Measurements from ENCODE around the gene ZFR2.

ZFR2 gene

DNA sequence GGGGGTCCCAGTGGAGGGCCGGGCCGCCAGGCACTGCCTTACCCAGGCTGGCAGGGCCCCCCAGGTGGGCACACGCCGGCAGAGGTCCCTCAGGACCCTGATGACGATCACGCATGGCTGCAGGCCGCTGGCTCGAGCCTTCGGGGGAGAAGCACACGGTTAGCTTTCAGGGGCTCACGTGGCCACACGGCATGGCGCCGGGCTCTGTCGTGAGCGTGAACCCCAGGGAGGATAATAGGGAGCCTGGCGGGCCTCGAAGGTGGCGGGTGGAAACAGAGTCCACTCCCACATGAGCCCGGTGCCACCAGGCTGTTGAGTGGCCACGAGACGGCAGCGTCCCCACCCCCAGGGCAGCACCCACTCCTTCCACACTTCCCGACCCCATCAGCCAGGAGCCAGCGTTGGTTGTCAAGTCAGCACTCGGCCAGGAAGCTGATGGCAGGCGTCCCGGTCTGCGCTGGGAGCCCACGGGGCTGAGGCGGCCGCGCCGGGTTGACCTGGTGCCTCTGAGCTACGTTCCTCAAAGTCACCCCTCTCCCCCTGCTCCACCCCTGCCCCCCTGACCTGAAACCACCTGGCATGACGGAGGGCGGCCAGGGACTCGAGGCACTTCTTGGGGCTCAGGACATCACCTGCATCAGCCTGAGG lies 58.0 kb downstream of the ZFR2 start:
- DNase-seq = no peak

GRCh38 chr19:3809881-3810707 lies 58.7 kb downstream of the ZFR2 start:
- DNase-seq = no peak

DNA sequence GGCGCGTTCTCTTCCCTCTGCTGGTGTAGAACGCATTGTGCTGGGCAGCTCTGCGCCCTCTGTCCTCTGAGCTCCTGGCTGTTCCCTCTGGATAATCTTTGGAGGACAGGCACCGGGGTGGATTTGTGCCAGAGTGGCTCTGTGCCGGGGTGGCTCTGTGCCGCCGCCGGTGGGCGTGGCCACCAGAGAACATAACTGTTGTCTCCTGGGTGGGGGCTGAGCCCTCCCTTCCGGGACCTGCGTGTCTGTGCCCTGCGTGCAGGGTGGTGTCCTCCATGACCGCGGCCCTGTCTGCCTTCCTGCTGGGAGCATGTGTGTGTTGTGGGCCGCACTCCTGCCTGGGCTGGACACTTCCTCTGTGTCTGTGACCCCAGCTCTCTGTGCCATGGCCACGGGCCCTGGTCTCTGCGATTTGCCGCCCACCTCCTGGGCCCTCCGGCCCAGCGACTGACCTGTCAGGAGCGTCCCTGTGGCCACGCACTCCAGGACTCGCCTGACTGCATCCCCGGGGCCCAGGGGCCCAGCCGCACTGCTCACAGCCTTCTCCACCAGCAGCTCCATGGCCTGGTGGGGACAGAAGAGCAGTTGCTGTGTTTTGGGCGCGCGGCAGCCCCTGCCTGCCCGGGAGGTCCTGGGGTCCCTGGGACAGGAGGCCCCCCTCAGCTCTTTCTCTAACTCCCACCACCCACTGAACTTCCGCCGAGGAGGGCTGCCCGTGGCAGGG lies 60.3 kb downstream of the ZFR2 start:
- no peak for DNase-seq

GRCh38 chr19:3807574-3808354 lies 61.1 kb downstream of the ZFR2 start:
- DNase-seq = no peak

- no peak for DNase-seq
These were observed 61.7 kb downstream of the ZFR2 start for GRCh38 chr19:3807131-3807480.

GRCh38 chr19:3805859-3806258 lies 63.0 kb downstream of the ZFR2 start:
- no peak for DNase-seq

DNA sequence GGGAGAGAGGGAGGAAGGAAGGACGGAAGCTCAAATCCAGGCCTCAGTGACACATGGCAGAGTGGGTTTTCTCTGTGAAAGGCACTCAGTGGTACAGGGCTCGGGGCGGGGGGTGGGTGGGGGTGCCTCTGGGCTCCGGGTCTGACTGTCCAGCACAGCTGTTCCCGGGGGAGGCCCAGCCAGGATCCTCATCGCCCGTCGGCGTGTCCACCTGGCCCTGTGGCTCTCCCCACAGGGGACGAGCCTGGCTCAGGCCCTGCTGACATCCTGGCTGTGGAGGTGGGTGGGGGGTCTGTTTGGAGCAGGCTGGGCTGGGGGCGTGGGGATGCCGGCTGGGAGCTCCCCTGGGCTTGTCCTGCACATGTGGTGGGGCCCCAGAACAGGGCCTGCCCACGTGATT lies 64.4 kb downstream of the ZFR2 start:
- DNase-seq = no peak

DNA sequence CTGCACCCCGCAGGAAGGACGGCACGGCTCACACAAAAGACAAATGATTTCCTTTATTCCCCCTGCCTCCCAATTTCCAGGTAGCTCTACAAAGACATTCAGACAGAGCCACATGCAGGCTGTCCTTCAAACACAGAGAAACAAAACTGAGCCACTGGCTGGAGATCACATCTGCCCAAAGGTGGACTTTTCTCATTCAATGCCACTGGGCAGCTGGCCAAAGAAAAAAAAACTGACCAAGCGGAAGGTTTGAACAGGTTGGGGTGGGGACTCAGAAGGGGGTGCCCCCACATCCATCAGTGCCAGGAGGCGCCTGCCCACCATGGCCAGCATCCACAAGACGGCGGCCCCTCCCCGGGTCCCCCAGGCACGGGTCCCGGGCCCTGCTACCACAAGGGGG lies 64.9 kb downstream of the ZFR2 start:
- no peak for DNase-seq

DNA sequence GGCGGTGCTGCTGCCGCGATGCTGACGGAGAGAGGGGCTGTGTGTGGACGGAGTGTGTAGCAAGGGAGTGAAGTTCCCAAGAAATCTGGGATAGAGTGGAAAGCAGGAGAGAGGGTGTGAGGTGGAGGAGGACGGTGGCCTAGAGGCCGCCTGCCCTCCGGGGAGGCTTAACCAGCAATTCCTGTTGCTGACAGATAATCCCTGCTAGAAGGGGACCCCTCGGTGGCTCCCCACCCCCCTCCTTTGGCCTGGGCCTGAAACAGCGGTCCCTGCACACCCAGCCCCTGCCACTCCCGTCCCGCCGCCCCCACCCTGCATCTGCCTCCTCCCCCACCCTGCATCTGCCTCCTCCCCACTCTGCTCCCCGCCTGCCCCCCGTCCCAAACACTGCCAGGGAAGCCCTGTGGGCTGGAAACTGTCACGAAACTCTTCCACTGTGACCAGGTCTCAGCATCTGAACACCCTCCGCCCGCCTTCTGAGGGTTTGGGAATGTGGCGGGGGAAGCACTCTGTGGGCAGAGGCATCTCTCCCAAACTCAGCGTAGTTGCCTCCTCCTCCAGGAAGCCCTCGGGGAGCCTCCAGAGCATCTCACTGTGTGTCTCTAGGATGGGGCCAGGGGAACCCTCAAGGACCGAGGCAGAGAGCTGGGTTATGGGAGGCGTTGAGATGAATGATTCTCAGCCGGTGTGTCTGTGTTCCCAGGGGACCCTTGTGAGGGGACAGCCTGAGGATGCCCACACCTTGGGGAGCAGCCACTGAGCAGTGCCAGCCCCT lies 65.5 kb downstream of the ZFR2 start:
- DNase-seq = no peak

DNA sequence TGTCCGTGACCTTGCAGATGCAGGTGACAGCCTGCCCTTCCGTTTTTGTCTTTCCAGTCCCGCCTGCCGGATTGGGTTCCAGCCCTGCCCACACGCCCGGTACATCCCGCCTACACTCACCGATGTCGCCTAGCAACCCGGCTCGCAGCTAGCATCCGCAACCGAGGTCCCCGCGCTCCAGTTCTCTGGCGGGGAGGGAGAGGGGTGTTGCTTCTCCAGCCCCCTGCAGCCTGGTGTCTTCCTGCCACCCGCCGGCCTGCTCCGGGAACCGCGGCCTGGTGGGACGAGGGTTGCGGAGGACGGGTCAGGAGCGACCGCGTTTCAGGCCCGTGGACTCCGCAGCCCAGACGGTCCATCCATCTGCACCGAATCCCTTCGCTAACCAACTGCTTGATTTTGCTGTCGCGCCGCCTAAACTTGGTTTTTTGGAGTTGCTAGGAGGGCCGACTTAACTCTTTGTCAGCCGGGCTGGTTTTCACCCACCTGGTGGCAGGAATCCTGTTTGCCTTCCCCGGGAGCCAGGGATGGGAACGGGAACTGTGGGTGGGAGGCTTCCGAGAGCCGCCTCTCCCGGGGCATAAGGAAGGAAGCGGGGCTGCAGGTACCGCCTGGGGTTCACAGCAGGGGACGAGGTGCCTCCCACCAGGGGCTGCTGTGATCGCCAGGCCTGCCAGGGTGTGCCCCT lies 67.3 kb downstream of the ZFR2 start:
- DNase-seq = no peak

DNA sequence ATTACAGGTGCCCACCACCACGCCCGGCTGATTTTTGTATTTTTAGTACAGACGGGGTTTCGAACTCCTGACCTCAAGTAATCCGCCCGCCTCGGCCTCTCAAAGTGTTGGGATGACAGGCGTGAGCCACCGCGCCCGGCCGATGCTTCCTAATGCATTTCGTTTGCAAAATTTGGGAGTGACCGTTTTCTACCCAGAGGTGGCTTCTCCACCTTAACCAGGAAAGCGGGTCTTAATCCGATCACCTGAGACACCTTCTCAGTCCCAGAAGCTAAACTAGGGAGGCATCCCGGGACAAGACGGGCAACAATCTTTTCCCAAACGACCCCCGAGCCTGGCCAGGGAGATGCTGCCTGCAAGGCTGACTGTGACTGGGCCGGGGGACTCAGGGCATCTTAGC lies 67.8 kb downstream of the ZFR2 start:
- no peak for DNase-seq

- peak; percentile 52 for DNase-seq
These were observed 70.7 kb downstream of the ZFR2 start for GRCh38 chr19:3798137-3798536.

- DNase-seq = no peak
These were observed 72.5 kb downstream of the ZFR2 start for GRCh38 chr19:3796358-3796757.

DNA sequence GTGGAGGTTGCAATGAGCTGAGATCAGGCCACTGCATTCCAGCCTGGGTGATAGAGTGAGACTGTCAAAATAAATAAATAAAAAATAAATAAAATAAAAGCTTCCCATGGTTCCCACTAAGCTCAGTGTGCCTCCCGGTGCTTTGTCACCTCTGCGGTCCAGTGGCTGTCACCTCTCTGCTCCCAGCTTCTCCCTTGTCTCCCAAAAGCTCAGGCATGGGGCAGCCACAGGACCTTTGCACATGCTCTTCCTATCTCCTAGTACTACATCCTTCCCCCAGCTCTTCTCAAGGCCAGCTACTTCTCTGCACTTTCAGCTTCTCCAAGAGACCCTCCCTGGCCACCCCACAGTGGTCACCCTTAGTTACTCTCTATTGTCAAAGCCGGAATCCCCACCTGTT lies 75.0 kb downstream of the ZFR2 start:
- DNase-seq = no peak

DNA sequence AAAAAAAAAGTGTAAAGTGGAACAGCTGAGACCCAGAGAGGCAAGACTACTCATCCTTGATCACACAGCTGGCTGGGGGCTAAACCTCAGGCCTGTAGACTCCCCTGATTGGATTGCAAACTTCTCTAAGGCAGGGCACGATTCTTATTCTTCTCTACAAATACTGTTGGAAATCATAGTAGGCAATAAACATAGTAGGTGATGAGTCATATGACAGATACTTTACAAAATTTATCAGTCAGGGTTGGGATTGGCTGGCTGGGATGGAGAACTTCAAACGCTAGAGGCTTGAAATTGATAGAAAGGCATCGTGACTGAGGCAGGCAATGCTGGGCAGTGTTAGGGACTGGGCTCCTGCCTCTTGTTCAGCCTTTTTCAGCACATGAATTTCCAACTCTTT lies 76.7 kb downstream of the ZFR2 start:
- peak; percentile 27 for DNase-seq

DNA sequence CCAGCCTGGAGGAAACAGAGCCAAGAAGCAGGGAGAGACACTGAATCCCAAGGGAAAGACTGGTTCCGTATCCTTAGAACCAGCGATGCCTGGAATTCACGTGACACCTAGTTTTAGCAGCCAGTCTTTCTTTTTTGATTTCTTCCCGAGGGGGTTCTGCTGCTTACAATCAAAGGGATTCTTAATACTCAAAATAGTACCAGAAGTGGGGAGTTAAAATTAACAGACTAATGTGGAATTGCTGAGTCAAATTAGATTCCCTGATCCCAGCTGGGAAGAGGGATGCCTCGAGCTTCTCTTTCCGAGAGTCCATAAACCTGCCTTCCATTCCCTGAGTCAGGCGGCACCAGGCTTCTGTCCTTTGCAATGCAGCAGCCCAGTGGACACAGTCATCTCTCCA lies 77.9 kb downstream of the ZFR2 start:
- DNase-seq = no peak

- no peak for DNase-seq
These were observed 78.6 kb downstream of the ZFR2 start for GRCh38 chr19:3790209-3790734.

- no peak for DNase-seq
These were observed 79.7 kb downstream of the ZFR2 start for GRCh38 chr19:3788996-3789778.

GRCh38 chr19:3785938-3786824 lies 82.7 kb downstream of the ZFR2 start, which contains the start of gene MATK:
Gene MATK (minus strand): TSS chr19:3786381. CDS start chr19:3785135, 1,246 bp downstream.
- DNase-seq = peak; percentile 51
